ENCODE data around the gene IL3RA.
"Not testable (repeated sequence)": the region's sequence is repeated elsewhere in the genome, so short reads cannot be mapped to it uniquely, and the experiment has no call there.

Gene IL3RA

DNA sequence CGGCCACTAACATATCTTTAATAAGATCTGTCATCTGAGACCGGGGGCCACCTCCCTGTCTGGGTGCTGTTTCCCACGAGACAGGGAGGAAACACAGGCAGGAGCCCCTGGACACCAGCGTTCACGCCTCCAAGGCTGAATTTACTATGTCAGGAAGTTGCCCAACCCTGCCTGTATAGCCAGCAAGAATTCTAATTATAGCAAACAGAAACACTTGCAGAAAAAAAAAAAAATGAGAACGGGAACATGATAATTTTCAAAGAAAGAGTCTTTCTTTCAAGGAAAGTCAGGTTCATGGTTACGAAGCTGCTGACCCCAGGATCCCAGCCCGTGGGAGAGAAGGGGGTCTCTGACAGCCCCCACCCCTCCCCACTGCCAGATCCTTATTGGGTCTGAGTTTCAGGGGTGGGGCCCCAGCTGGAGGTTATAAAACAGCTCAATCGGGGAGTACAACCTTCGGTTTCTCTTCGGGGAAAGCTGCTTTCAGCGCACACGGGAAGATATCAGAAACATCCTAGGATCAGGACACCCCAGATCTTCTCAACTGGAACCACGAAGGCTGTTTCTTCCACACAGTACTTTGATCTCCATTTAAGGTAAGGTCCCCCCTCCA, at the start of gene IL3RA:
Gene IL3RA (plus strand): TSS at position 455 of the 613 bp plus-strand sequence. CDS start 4,981 bp downstream, outside the sequence.
- DNase-seq (ENCODE audit: extremely low read depth in 1 of 2, low read depth in 1 of 2) = no peak

DNA sequence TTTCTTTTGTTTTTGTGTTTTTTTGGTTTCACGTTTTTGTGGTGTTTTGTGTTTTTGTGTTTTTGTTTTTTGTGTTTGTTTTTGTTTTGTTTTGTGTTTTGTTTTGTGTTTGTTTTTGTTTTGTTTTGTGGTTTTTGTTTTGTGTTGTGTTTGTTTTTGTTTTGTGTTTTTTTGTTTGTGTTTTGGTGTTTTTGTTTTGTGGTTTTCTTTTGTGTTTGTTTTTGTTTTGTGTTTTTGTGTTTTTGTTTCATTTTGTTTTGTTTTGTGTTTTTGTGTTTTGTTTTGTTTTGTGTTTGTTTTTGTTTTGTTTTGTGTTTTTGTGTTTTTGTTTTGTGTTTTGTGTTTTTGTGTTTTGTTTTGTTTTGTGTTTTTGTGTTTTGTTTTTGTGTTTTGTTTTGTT, 47.0 kb upstream of the IL3RA start:
- no peak for DNase-seq (ENCODE audit: extremely low read depth in 1 of 2, low read depth in 1 of 2)

DNA sequence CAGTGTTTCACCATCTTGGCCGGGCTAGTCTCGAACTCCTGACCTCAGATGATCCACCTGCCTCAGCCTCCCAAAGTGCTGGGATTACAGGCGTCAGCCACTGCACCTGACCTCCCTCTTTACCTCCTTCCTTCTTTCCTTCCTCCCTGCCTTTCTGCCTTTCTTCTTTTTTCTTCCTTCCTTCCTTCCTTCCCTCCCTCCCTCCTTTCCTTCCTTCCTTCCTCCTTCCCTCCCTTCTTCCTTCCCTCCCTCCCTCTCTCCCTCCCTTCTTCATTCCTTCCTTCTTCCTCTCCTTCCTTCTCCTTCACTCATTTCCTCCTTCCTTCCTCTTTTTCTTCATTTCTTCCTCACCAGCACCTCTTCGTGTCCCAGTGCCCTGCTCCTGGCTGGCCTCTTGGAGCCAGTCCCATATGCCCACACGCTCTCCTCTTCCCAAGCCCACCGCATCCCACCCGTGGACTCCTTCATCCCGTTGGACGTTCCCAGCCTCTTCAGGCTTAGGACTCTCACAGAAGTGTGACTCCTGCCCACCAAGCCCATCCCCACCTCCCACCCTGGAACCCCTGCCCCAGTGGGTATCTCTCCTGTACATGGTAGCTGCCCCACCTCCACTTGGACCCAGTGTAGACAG, 45.4 kb upstream of the IL3RA start:
- no peak for DNase-seq (ENCODE audit: extremely low read depth in 1 of 2, low read depth in 1 of 2)

DNA sequence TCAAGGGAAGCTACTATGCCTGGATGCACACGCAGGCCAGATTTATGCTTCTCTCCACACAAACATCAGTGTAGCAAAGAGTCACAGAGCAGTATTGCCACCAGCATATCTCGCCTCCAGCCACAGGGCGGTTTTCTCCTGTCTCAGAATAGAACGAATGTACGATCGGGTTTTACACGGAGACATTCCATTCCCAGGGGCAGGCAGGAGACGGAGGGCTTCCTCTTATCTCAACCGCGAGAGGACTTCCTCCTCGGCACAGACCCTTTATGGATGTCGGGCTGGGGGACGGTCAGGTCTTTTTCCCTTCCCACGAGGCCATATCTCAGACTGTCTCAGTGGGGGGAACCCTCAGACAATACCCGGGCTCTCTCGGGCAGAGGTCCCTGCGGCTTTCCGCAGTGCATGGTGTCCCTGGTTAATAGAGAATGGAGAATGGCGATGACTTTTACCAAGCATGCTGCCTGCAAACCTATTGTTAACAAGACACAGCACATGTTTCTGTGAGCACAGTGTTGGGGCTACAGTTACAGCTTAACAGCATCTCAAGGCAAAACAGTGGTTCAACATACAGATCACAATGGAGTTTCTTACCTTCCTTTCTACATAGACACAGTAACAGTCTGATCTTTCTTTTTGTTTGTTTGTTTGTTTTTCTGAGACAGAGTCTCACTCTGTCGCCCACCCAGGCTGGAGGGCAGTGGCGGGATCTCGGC, 43.9 kb upstream of the IL3RA start:
- no peak for DNase-seq (ENCODE audit: extremely low read depth in 1 of 2, low read depth in 1 of 2)

DNA sequence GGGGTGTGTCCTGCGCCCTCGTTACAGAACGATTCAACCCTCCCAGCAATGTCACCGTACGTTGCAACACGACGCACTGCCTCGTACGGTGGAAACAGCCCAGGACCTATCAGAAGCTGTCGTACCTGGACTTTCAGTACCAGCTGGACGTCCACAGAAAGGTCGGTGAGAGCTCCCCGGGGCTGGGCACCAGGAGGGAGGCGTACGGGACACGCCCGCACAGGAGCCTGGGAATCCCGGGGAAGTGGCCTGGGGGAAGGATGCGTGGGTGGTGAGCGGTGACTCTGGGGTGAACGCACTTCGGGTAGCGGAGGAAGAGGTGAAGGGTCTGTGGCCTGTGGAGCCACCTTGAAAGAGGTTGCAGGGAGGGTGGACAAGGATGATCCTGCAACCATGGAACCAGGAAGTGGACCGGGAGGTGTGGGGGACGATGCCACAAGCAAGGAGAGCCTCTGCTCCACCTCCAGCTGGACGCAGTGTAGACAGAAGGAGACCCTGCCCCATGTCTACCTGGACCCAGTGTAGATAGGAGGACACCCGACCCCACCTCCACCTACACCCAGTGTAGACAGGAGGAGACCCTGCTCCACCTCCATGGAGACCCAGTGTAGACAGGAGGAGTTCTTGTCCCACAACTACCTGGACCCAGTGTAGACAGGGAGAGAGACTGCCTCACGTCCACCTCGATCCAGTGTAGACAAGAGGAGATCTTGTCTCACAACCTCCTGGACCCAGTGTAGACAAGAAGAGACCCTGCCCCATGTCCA, 42.1 kb upstream of the IL3RA start:
- DNase-seq (ENCODE audit: extremely low read depth in 1 of 2, low read depth in 1 of 2) = no peak

DNA sequence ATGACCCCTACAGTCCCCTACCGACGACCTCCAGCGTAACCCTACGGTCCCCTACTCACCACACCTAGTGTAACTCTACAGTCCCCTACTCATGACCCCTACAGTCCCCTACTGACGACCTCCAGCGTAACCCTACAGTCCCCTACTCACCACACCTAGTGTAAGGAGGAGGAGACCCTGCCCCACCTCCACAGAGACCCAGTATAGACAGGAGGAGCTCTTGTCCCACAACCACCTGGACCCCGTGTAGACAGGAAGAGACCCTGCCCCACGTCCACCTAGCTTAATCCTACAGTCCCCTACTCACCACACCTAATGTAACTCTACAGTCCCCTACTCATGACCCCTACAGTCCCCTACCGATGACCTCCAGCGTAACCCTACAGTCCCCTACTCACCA, 41.0 kb upstream of the IL3RA start:
- no peak for DNase-seq (ENCODE audit: extremely low read depth in 1 of 2, low read depth in 1 of 2)

DNA sequence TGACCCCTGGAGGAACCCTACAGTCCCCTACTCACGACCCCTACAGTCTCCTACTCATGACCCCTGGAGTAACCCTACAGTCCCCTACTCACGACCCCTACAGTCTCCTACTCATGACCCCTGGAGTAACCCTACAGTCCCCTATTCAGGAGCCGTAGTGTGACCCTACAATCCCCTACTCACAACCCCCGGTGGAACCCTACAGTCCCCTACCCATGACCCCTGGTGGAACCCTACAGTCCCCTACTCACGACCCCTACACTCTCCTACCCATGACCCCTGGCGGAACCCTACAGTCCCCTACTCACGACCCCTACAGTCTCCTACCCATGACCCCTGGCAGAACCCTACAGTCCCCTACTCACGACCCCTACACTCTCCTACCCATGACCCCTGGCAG, 39.0 kb upstream of the IL3RA start:
- DNase-seq (ENCODE audit: extremely low read depth in 1 of 2, low read depth in 1 of 2) = not testable (repeated sequence)

DNA sequence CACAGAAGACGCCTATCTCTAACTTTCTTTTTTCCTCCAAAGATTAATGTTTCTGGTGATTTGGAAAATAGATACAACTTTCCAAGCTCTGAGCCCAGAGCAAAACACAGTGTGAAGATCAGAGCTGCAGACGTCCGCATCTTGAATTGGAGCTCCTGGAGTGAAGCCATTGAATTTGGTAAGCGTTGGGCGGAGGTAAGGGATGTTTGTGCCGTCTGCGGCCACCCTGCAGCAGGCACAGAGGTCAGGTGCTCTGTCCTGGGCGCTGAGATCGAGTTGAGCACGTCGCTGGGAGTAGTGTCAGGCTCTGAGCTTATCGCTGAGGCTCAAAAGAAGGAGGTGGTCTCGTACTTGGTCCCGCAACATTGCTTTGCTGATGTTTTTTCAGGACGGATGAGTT, 36.1 kb upstream of the IL3RA start:
- no peak for DNase-seq (ENCODE audit: extremely low read depth in 1 of 2, low read depth in 1 of 2)

DNA sequence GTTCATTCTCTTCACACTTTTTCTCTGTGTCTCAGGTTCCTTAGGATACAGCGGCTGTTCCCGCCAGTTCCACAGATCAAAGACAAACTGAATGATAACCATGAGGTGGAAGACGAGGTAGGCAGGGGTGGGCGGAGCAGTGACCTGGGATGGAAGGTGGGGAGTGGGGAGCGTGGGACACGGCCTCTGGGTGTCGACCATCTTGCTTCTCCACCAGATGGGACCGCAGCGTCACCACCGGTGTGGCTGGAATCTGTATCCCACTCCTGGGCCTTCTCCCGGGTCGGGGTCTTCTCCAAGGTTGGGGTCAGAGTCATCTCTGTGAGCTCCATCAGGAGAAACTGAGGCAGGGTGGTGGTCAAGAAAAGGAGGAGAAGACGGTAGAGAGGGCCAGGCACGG, 31.2 kb upstream of the IL3RA start:
- no peak for DNase-seq (ENCODE audit: extremely low read depth in 1 of 2, low read depth in 1 of 2)

DNA sequence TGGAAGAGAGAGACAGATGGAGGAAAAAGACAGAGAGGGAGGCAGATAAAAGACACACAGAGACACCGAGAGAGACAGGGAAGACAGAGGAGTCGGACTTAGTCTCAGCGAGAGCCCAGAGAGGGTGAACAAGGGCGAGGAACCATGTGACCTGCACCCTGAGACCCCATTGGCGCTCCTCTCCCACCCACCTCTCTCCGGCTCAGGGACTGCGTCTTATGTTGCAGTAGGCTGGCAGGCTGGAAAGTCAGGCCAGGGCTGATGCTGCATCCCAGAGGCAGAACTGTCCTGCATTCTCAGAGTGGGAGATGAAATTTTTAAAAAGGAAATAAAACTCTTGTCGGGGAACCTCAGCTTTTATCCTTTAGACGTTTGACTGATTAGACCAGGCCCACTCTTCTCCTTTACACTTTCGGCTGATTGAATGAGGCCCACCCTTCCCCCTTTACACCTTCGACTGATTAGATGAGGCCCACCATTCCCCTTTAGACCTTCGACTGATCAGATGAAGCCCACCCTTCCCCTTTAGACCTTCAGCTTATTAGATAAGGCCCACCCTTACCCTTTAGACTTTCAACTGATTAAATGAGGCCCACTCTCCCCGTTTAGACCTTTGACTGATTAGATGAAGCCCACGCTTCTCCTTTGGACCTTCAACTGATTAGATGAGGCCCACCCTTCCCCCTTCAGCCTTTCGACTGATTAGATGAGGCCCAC, 29.5 kb upstream of the IL3RA start:
- DNase-seq (ENCODE audit: extremely low read depth in 1 of 2, low read depth in 1 of 2) = no peak

DNA sequence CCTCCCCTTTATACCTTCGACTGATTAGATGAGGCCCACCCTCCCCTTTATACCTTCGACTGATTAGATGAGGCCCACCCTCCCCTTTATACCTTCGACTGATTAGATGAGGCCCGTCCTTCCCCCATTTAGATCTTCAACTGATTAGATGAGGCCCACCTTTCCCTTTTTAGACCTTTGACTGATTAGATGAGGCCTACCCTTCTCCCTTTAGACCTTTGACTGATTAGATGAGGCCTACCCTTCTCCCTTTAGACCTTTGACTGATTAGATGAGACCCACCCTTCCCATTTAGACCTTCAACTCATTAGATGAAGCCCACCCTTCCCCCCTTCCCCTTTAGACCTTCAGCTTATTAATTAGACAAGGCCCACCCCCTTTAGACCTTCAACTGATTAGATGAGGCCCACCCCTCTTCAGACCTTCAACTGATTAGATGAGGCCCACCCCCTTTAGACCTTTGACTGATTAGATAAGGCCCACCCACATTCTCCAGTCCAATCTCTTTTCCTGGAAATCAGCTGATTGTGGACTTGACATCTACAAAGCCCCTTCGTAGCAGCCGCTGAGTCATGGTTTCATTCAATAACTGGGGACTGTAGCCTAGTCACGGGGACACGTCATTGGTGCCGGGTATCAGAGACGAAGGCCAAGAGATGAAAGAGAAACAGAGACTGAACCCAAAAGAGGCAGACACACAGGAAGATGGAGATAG, 28.8 kb upstream of the IL3RA start:
- DNase-seq (ENCODE audit: extremely low read depth in 1 of 2, low read depth in 1 of 2) = peak in 1 of 2 donors; percentile 36

DNA sequence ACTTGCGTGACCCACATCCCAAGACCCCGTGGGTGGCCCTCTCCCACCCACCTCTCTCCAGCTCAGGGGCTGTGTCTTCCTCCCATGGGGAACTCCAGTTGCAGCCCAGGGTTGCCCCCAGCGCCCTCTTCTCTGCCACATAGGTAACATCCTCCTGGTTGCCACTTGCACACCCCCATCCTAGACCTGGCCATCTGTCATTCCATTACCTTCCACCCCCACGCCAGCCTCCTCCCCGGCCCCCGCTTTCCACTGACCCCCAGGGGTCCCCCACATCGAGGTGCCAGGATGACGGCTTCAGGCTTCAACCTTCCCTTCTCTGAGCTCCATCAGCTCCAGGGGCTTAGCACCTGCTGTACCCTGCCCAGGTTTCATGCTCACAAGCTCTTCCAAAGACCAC, 28.1 kb upstream of the IL3RA start:
- no peak for DNase-seq (ENCODE audit: extremely low read depth in 1 of 2, low read depth in 1 of 2)

DNA sequence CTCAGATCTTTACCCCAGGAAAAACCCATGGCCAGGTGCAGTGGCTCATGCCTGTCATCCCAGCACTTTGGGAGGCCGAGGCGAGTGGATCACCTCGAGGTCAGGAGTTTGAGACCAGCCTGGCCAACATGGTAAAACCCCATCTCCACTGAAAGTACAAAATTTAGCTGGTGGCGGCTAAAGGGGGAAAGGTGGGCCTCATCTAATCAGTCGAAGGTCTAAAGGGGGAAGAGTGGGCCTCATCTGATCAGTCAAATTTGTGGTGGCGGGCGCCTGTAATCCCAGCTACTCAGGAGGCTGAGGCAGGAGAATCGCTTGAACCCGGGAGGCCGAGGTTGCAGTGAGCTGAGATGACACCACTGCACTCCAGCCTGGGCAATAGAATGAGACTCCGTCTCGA, 27.7 kb upstream of the IL3RA start:
- not testable (repeated sequence) for DNase-seq (ENCODE audit: extremely low read depth in 1 of 2, low read depth in 1 of 2)

DNA sequence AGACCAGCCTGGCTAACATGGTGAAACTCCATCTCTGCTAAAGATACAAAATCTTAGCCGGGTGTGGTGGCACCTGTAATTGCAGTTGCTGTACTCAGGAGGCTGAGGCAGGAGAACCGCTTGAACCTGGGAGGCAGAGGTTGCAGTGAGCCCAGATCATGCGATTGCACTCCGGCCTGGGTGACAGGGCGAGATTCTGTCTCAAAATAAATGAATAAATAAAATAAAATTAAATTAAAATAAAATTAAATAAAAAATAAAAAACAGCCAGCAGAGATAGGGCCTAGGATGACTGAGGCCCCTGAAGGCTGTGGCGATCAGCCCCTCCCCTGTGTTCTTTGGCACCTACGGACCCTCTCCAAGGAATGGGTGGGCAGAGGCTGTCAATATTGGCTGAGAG, 22.8 kb upstream of the IL3RA start:
- no peak for DNase-seq (ENCODE audit: extremely low read depth in 1 of 2, low read depth in 1 of 2)

DNA sequence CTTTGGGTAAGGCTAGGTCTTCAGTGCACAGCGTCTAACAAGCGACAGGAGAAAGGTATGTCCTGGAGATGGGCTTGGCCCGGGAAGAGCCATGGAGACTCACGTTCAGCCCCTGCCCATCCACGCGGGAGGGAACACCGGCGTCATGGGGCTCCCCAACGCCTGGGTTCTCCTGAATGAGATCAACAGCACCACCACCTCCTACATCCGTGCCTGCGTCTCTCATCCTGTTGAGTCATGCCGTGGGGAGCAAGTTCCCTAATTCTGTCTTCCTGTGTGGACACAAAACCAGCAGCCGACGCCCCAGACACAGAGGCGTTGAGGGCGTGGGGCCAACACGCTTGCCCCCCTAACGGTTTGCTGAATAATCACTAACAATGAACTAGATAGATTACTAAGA, 20.1 kb upstream of the IL3RA start:
- peak in 1 of 2 donors; percentile 49 for DNase-seq (ENCODE audit: extremely low read depth in 1 of 2, low read depth in 1 of 2)

DNA sequence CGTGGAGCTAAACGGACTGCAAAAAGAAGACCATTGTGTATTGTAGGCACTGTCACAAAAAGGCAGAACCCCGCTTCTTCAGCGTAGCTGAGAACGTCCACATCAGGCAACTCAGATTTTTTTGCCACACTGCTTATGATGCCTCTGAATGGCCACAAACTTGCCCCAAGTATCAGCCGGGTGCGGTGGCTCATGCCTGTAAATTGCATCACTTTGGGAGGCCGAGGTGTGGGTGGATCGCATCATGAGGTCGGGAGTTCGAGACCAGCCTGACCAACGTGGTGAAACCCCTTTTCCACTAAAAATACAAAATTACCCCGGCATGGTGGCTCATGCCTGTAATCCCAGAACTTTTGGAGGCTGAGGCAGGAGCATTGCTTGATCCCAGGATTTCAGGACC, 14.9 kb upstream of the IL3RA start:
- DNase-seq (ENCODE audit: extremely low read depth in 1 of 2, low read depth in 1 of 2) = no peak

DNA sequence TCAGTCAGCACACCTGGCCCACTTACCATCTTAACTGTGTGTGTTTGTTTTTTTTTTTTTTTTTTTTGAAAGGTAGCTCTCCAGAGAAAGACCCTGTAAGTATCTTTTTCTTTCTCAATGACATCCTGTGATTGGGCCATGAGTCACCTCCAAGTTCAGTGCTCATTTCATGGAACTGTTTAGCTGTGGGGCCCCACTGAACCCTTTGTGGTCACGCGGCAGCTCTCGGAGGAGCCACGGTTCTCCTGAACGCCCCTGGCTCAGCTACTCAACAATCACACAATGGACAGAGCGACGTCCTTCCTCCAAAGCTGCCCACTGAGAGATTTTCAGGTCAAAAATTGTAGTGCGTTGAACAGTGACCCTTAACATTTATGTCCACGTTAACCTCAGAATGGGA, 14.2 kb upstream of the IL3RA start:
- peak; percentile 42 to 77 for DNase-seq (ENCODE audit: extremely low read depth in 1 of 2, low read depth in 1 of 2)

DNA sequence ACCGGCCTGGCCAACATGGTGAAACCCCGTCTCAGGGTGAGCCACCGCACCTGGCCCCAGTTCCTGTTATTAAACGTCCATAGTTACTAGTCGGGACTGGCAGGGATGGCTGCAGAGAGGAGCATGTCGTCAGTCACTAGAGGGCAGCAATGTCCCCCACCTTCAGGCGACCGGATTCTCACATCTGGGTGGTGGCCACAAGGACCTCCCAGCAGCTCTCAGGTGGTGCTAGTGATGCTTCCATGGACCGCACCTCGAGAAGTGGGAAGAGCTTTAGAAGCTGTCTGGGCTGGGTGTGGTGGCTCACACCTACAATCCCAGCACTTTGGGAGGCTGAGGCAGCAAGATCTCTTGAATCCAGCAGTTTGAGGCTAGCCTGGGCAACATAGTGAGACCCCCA, 13.3 kb upstream of the IL3RA start:
- DNase-seq (ENCODE audit: extremely low read depth in 1 of 2, low read depth in 1 of 2) = peak in 1 of 2 donors; percentile 72

DNA sequence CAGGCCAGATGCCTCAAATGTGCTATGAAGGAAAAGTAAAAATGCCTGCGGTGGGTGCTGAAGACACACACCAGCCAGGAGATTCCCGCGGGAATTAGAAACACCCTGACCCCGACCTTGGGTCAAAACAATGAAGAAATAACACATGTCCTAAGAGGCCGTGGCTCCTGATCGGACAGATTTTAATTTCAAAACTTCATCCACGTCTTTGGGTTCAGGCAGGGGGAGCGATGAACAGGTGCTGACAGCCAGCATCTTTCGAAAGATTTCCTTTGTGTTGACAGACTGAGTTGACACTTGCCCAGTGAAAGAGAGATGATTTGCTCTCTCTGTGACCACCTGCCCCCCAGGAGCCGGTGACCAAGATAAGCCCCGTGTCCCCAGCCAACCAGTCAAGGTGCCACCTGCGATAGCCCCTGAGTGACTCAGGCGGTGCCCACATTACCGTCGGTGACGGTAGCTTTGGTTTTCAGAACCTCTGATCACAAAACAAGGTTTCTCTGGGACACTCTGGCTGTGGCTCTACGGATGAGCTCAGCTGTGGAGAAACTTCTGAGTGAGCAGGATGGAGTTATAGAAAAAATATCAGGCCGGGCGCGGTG, 11.0 kb upstream of the IL3RA start:
- no peak for DNase-seq (ENCODE audit: extremely low read depth in 1 of 2, low read depth in 1 of 2)
